ENCODE data around the gene ADAMTS19.
A peak's percentile ranks its signal among the peaks of the same experiment; 100 is the strongest.
"Not testable (repeated sequence)": the region's sequence is repeated elsewhere in the genome, so short reads cannot be mapped to it uniquely, and the experiment has no call there.

ADAMTS19 gene

DNA sequence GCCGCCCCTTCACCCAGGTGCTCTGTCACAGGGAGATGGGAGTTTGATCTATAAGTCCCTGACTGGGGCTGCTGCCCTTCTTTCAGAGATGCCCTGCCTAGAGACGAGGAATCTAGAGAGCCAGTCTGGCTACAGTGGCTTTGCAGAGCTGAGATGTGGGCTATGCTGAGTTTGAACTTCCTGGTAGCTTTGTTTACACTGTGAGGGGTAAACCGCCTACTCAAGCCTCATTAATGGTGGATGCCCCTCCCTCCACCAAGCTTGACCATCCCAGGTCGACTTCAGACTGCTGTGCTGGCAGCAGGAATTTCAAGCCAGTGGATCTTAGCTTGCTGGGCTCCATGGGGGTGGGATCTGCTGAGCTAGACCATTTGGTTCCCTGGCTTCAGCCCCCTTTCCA, 124.4 kb downstream of the ADAMTS19 start:
- DNase-seq (ENCODE audit: low read depth): not testable (repeated sequence)

DNA sequence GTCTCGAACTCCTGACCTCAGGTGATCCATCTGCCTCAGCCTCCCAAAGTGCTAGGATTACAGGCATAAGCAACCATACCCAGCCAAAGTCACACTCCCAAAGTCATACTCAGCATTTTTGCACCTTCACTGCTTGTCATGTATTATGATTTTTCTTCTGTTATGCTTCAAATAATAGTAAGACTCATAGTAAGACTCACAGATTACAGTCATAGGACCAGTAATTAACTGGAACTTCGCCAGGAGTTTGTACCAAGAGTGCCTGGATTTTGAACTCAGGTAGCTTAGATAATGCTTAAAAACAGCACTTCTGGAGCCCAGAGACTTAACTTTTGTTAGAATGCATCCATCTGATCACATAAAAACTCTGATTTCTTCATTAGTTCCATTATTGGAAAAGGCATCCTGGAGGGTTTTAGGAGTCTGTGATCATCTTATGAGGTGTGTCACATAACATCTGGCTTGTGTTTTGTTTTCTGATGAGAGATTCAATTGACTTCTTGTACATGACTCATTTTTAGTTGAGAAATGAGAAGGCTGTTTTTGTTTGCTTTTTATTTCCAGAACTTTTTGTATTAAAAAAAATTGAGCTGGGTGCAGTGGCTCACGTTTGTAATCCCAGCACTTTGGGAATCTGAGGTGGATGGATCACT, 131.5 kb downstream of the ADAMTS19 start:
- DNase-seq (ENCODE audit: low read depth): no peak

DNA sequence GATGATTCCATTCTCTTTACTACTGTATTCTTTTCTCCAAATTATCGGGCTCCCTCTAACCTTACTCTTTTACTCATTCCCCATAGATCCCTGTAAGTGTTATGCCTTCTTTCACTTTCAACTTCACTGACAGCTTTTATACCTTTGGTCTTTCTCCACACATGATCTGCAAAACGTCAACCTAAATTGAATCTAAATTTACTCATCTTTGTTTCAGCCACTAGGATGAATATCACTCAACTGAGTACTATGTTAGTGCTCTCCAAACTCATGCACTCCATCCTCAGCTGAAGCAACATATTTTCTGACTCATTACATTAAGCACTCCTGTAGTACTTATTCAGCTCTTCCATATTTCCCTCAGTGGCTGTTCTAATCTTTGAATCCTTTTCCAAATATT, 133.4 kb downstream of the ADAMTS19 start:
- DNase-seq (ENCODE audit: low read depth): peak; percentile 1

DNA sequence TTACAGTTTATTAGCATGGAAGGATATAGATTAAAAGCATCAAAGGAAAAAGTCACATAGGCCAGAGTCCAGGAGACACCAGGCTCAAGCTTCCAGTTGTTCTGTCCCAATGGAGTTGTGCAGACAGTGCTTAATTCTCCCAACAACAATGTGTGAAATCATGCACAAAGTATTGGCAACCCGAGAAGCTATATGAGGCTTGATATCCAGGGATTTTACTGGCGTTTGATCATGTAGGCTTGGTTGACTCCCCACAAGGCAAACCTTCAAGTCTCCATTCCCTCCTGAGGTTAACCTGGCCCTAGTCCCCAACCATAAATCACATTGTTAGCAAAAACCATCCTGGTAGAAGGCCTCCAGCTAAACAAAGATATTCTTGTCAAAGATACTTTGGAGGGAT, 141.5 kb downstream of the ADAMTS19 start:
- DNase-seq (ENCODE audit: low read depth): no peak

DNA sequence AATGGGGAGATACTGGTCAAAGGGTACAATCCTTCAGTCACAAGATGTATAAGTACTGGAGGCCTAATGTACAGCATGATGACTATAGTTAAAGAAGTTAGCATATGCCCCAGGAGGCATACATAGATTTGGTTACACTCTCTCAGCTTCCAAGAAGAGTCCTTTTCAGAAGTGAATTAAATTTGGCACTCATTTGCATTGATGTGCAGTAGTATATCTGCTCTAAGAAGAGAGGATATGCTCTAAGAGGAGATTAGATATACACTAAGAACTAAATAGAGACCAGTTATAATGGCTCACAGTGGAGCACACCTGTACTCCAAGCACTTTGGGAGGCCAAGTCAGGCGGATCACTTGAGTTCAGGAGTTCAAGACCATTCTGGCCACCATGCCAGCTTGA, 148.3 kb downstream of the ADAMTS19 start:
- DNase-seq (ENCODE audit: low read depth): no peak

DNA sequence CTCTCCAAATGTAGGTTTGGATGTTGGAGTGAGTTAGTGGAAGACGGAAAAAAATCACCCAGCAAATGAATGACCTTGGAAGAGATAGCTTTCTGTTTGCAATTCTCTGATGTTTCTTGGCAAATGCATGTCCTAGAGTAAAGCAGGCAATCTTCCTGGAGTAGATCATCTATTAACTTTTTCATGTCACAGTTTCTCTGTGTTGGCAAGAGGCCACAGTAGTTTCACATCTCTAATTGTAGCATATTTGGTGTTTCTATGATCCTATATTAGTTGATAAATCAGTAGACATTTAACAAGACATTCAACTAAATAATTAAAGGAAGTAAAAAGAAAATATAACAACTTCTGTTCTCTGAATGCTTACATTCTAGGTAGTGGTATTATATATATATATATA, 149.6 kb downstream of the ADAMTS19 start:
- no peak for DNase-seq (ENCODE audit: low read depth)

DNA sequence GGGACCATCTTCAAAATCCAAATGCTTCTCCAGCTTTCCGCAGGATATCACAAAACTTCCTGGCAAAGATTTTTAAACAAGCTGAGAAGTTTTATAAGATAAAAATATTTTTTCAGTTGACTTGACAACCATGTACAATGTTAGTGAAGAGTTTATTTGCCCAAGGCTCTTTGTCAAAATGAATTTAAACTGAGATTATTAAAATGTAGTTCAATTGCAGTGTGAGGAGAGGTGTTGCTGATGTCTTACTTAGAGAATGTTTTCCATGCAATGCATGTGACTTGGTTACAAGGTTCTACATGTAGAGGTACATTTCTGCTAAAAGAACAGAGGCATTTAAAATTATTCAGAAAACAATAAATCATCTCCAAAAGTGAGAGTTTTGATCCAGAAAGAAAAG, 156.4 kb downstream of the ADAMTS19 start:
- DNase-seq (ENCODE audit: low read depth): no peak

DNA sequence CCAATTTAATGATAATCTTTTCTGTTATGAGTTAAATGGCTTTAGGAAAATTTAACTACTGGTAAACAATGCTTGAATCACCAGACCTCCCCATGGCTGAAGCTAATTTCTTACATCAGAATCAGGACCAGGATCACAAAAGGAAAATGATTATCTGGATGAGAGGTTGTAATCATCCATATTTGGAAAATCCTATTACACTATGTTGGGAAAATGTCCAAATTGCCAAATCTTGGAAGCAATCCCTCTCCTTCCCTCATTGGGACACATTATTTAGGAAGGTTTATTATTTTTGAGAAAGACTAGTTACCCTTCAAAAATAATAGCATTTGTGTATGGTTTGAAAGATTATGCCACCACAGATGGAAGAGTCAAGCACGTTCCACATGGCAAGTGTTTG, 157.1 kb downstream of the ADAMTS19 start:
- no peak for DNase-seq (ENCODE audit: low read depth)

DNA sequence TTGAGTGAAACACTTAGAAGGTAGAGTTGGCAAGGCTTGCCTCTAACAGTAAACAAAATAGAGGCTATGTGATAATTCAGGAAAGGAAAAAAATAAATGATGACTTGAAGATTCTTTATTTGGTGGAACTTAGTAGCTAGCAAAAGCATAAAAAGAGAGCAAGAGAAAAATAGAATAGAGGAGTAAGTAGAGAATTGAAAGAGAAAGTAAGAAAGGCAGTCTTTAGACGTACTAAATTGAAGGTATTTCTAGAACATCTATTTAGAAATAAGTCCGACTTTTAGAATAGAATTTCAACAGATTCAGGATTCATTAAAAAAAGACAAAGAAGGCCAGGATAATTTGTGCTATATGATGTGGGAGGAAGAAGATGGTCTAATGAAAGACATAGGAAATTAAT, 159.7 kb downstream of the ADAMTS19 start:
- no peak for DNase-seq (ENCODE audit: low read depth)

DNA sequence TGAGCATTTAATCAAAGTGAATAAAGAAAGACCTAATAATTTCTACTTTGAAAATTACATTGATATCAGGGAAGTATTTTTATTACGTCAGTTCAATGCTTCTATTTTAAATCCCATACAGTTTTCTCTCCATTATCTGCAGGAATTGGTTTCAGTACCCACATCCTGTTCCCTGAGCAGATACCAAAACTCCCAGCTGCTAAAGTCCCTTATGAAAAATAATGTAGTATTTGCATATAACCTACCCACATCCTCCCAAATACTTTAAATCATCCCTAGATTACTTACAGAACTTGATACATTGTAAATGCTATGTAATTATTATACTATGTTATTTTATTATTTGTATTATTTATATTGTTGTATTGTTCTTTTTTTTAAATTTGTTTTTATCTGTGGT, 162.4 kb downstream of the ADAMTS19 start:
- no peak for DNase-seq (ENCODE audit: low read depth)

DNA sequence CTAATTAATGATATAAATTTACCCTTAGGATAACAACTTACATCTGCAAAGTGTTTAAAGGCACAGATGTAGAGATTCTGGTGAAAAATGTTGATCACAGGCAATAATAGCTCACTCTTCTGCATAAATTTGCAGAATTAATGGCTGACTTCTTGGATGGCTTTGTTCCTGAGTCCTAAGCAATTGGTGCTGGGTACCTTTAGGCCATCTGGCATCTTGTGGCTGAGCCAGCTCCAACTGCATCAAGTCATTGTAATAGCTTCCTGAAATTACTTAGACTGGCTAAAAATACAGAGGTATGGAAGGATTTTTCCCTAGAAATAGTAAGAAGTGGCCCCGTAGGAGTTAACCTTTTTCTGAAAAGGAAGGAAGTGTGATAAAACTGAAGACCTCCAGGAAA, 169.5 kb downstream of the ADAMTS19 start:
- DNase-seq (ENCODE audit: low read depth): no peak

DNA sequence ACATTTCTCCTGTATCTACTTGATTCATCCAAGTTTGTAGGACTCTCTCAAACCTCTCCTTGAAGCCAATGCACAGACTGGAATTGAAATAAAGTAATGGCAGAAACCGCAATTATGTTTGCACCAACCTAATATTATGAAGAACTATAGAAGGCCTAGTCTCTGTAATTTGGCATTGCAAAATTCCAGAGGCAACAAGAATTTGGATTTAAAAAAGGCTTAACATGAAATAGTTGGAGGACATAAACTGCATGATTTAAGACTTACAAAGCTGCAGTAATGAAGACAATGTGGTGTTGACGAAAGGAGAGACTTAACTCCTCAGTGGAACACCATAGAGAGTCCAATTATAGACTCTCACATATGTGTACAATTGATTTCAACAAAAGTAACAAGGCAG, 170.0 kb downstream of the ADAMTS19 start:
- DNase-seq (ENCODE audit: low read depth): no peak

DNA sequence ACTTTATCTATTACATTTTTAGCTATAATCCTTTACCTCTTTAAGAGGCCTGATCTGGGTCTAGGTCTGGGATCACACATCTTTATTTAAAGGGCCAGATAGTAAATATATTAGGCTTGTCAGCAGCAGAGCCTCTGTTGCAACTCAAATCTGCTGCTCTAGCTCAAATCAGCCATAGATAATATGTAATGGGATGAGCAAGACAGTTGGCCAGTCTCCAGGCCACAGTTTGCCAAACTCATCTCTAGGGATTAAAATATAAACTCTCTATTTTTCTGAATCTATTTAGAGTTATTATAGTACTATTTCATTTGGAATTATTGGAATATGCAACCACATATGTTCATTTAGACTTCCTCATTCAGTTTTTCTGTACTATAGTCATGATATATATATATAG, 171.9 kb downstream of the ADAMTS19 start:
- peak; percentile 5 for DNase-seq (ENCODE audit: low read depth)

DNA sequence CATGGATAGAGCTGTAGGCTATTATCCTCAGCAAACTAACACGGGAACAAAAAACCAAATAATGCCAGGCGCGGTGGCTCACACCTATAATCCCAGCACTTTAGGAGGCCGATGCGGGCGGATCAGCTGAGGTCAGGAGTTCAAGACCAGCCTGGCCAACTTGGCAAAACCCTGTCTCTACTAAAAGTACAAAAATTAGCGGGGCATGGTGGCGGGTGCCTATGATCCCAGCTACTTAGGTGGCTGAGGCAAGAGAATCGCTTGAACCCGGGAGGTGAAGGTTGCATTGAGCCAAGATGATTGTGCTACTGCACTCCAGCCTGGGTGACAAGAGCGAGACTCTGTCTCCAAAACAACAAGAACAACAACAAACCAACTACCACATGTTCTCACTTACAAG, 177.4 kb downstream of the ADAMTS19 start:
- not testable (repeated sequence) for DNase-seq (ENCODE audit: low read depth)

DNA sequence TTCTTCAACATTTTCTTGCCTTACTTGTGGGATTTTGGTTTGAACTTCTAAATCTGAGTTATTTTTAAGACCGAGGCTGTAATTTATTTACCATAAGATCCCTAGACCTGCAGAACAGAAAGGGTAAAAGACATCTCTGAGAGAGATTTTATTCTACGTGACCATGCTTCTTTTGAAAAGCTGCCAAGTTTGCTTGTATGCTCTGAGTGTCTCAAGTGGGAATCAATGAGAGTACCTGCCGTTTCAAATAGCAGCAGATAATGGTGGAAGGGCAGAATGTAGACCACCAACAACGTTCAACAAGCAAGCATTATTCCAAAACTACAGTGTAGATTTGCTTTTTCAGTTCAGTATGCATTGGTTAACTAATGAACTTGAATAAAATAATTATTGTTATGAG, 179.2 kb downstream of the ADAMTS19 start:
- no peak for DNase-seq (ENCODE audit: low read depth)

DNA sequence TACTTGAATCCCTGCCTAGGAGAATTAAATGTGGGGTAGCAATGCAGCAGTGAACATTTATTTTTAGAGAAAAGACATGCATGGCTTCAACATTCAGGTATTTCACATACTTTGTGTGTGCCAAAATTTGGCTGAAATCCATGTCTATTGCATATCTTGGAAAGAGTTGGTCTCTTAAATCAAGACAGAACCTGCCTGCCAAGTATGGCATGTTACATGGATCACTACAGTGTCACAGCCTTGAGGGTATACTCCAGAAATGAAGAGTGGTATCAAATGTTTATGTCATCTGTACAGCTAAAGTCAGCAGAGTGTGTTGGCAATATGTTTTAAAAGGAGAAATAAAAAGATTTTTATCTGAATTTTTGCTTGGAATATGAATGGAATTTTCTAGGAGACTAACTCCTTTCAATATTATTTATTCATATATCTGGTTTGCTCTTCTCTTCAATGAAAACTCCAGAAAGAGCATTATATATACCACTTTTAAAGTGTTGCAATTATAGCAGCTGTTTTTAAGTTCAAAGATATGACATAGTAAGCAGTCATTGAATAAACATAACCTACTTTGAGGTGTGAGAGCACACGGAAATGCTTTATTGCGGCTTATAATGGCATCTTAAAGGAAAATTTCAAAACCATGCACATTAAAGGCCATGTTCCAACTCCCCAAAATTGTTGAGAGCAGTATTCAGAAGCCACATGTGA, 192.4 kb downstream of the ADAMTS19 start:
- DNase-seq (ENCODE audit: low read depth): no peak

DNA sequence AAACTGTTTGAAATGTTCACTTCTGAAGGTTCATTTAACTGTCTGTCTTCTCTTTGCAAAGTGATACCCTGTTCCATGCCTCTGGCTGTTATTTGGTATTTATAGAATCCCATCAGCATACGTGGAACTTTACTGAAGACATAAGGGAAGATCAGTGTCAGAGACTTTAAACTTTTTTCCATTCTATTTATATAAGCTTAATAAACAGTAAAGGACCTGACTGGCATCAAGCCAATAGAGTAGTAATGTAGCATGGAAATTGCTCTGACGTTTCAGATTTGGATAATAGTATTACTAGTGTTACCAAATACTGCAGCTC, 192.9 kb downstream of the ADAMTS19 start:
- no peak for DNase-seq (ENCODE audit: low read depth)

DNA sequence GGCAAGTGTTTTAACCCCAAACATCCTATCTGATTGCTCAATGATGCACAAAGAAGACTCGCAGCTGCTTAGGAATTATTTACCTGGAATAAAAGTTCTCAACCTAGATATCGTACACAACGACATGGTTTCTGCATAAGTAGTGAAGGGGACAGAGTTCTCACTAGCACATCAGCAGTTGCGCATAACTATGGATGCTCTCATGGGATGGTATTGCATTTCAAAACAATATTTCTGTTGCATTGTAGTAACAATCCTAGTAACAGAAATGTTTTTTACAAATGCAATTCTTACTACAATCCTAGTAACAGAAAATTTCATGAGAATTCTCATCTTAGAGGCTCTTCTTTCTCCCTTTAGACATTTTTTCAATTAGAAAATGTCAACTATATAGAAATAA, 193.3 kb downstream of the ADAMTS19 start:
- no peak for DNase-seq (ENCODE audit: low read depth)

DNA sequence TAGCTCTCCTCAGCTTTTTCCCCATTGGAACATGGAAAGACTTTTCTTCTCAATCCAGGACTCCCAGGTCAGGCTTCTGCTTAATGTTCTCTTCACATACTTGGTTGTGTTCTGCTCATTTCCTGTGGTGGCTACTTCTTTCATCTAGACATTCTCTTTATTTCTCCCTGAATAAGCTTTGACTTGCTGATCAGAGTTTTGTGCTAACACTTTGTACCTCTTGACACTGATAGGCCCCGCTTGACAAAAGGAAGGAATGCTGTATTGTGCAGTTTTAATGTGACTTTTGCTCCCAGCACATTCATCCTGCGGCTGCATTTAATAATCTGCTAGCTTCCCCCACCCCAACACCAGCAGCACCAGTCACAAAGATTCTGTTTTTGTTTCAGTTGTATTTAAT, 196.9 kb downstream of the ADAMTS19 start:
- DNase-seq (ENCODE audit: low read depth): no peak

DNA sequence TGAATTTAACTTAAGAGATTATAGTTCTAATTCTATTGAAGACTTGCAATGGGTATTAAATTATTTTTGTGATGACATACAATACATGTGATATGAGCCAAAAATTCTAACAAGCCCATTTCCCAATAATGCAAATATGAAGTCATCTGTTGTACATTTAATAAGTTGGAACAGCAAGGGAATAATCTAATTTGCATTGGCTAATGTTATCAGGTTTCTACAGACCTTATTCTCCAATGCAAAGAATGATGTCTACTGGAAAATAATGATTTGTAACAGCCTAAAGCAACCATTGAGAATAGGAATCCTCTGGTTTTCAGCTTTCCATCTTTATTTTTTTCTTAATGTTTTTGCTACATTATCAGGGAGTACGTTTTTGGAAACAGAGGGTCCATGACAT, 198.7 kb downstream of the ADAMTS19 start:
- no peak for DNase-seq (ENCODE audit: low read depth)

DNA sequence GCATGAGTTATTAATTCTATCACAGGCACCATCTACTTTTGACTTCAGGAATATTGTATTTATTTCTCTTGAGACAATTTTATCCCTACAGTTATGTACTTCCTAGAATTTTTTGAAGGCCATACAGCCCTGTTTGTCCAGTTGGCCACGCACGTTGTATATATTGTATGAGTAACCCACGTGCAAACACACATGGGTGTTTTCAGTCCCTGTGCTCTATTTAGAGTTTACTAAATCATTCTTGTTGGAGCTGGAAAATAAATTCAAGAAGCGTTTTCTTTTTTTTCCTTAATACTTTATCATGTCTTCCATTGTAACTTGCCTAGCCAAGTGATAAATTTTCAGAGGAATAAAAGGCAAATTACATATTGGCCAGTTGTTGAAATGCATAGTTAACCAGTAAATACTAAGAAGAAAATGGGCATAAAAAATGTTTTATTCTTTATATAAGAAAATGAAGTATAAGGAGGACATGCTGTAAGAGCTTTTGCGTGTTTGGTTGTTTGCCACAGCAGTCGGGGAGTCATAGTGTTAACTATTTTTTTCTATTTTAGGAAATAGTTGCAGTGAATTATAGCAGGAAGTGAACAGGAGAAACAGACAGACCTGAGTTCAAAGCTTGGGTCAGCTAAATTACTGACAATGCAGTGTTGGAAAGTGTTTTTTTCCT, 201.4 kb downstream of the ADAMTS19 start:
- DNase-seq (ENCODE audit: low read depth): no peak

DNA sequence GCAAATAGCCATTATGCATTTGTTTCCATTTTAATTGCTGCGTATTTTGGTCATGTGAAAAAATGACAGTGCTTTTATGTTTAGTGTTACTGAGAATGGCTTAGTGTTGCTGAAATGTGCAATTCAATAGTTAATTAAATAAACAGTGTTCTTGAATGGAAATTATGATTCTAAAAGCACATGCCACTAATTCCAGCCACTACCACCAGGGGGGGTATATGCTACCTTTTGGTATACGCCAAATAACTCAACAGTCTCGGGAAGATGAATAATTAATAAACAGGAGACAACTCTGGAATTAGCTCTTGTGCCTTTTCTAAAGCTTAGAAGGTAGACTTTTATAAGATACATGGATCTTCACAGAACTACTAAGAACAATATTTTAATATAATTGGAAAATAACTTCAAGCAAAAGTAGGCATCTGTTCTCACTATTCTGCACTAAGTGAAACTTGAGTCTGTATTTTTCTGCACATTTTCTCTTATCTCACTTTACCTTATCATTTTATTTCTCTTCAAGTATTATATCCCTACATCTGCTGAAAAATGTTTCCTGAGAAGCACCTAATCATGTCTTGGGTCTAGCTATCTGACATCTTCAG, 204.3 kb downstream of the ADAMTS19 start:
- peak; percentile 25 for DNase-seq (ENCODE audit: low read depth)

DNA sequence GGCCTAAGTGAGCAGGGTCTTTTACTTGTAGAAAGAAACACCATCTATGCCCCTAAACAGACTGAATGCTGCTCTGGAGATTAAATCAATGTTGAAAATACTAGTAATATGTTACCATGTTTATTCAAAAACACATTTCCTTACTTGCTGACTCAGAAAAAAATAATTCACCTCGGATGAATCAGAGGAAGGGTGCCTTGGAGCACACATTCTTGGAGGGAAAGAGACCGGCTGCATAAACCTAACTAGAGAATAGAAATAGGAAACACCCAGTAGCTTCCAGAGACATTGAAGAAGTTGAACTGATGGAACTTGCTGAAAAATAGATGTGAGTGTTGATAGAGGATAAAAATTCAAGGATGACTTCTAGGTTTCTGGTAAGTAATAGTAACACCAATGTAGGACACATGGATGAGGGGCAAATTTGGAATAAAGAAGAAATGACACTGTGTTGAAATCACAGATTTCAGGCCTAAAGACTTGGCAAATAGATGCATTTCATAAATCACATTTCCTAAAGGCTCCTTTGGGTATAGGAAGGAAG, 210.9 kb downstream of the ADAMTS19 start:
- peak; percentile 59 for DNase-seq (ENCODE audit: low read depth)
